Measurements from ENCODE around the gene FZD8. TPM values are rescaled to one million over a fixed set of nuclear protein-coding genes. Genes with fewer than 3 reads are reported as not detected.

FZD8 gene
- total RNA-seq, 1 experiment from 2014 or later = 1.8 TPM

- no peak for ATAC-seq
- intact Hi-C loops (cut with micrococcal nuclease; ENCODE audit: unreplicated experiment) = no loop called here
- BruUV-seq (replicated peaks) = no TSS peak
- Histone ChIP-seq H3K27me3 (ENCODE audit: control insufficient read depth, insufficient read depth, low read length) (no peaks in the 10 kb centered on the region), H3K4me1 (ENCODE audit: control insufficient read depth, insufficient read depth, low read length) (no peaks in the 10 kb centered on the region), H3K36me3 (ENCODE audit: control insufficient read depth, insufficient read depth, low read length) (no peaks in the 10 kb centered on the region), H3K9me3 (ENCODE audit: control insufficient read depth, insufficient read depth, low read depth, low read length) (no peaks in the 10 kb centered on the region), H3K4me3 (ENCODE audit: low read depth in 2 of 2, low read length in 2 of 2) (no peak overlapping the region), H3K27ac (ENCODE audit: low read length) (no peak overlapping the region)
- no peak for TF ChIP-seq SIN3A (IDR thresholded peaks at IDR 0.05; ENCODE audit: borderline replicate concordance, insufficient read depth, low read depth, low read length)
- TF ChIP-seq REST (IDR thresholded peaks at IDR 0.05; ENCODE audit: insufficient read depth in 1 of 2, low read depth in 2 of 2, low read length in 1 of 2) = no peak
- TF ChIP-seq CTCF (IDR thresholded peaks at IDR 0.05) = no peak
- TF ChIP-seq POLR2AphosphoS5 (IDR thresholded peaks at IDR 0.05; ENCODE audit: low read depth, low read length) = no peak
- no peak for TF ChIP-seq TCF7L2 (IDR thresholded peaks at IDR 0.05; ENCODE audit: low read depth, low read length)
- no peak for DNase-seq (ENCODE audit: low read depth, low spot score)
- ChIA-PET CTCF (no interaction called here), POLR2A (no interaction called here)
- in situ Hi-C loops (cut with HindIII; ENCODE audit: low pct_unique_long_range_greater_than_20kb, low sequenced_read_pairs) = no loop called here
Observed at GRCh38 chr10:35652824-35653223, 10.7 kb upstream of the FZD8 start.

GRCh38 chr10:35650894-35651293 is 8.8 kb upstream of the FZD8 start:
- BruUV-seq (replicated peaks) = no TSS peak
- intact Hi-C loops (cut with micrococcal nuclease; ENCODE audit: unreplicated experiment) (no loop called here), in situ Hi-C loops (cut with HindIII; ENCODE audit: low pct_unique_long_range_greater_than_20kb, low sequenced_read_pairs) (no loop called here)
- Histone ChIP-seq H3K9me3 (ENCODE audit: control insufficient read depth, insufficient read depth, low read depth, low read length) (no peaks in the 10 kb centered on the region), H3K4me1 (ENCODE audit: control insufficient read depth, insufficient read depth, low read length) (no peaks in the 10 kb centered on the region), H3K4me3 (ENCODE audit: low read depth in 2 of 2, low read length in 2 of 2) (no peak overlapping the region), H3K36me3 (ENCODE audit: control insufficient read depth, insufficient read depth, low read length) (no peaks in the 10 kb centered on the region), H3K27me3 (ENCODE audit: control insufficient read depth, insufficient read depth, low read length) (no peaks in the 10 kb centered on the region), H3K27ac (ENCODE audit: low read length) (no peak overlapping the region)
- ChIA-PET CTCF (no interaction called here), POLR2A (no interaction called here)
- TF ChIP-seq CTCF (IDR thresholded peaks at IDR 0.05) (no peak), REST (IDR thresholded peaks at IDR 0.05; ENCODE audit: insufficient read depth in 1 of 2, low read depth in 2 of 2, low read length in 1 of 2) (no peak), SIN3A (IDR thresholded peaks at IDR 0.05; ENCODE audit: borderline replicate concordance, insufficient read depth, low read depth, low read length) (no peak), TCF7L2 (IDR thresholded peaks at IDR 0.05; ENCODE audit: low read depth, low read length) (no peak), POLR2AphosphoS5 (IDR thresholded peaks at IDR 0.05; ENCODE audit: low read depth, low read length) (no peak)
- DNase-seq (ENCODE audit: low read depth, low spot score) = no peak
- no peak for ATAC-seq
